ENCODE results near the gene FMNL2.

The FMNL2 gene

DNA sequence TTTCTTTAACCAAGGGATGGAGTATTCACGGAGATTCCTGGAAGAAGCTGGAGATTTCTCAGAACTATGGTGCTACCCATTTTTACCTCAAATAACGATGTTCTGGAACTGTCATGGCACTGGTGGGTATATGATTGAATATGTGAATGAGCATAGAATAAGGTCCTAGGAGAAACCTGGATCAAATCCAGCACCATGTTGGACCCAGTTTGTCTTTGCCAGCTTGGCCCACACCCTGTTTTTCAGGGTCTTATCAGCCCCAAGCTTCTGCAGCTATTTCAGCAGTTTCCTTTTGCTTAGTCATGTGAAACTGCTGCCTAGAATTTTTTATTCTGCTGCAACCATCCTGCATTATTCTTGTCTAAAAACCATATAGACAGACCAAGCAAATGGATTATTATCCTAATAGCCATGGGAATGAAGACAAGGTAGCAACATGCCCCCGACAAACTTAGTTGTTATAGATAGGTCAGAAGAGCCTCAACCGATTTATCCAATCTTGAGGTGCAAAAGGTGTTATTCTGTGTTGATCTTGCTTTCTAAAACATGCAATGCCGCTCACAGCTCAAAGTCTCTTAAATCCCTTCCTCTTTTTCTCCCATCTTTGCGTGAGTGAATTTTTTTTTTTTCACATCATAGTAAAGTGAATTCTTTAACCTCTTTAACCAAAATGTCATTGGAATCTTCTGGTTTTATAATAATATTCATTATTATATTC, 248.7 kb downstream of the FMNL2 start:
- DNase-seq (ENCODE audit: low read depth): no peak
- H3K4me3 ChIP-seq (ENCODE audit: control insufficient read depth, low read depth, low read length): no peak overlapping the region
- TF ChIP-seq, protein P1, sequence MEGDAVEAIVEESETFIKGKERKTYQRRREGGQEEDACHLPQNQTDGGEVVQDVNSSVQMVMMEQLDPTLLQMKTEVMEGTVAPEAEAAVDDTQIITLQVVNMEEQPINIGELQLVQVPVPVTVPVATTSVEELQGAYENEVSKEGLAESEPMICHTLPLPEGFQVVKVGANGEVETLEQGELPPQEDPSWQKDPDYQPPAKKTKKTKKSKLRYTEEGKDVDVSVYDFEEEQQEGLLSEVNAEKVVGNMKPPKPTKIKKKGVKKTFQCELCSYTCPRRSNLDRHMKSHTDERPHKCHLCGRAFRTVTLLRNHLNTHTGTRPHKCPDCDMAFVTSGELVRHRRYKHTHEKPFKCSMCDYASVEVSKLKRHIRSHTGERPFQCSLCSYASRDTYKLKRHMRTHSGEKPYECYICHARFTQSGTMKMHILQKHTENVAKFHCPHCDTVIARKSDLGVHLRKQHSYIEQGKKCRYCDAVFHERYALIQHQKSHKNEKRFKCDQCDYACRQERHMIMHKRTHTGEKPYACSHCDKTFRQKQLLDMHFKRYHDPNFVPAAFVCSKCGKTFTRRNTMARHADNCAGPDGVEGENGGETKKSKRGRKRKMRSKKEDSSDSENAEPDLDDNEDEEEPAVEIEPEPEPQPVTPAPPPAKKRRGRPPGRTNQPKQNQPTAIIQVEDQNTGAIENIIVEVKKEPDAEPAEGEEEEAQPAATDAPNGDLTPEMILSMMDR (conservative IDR thresholded peaks at IDR 0.05; ENCODE audit: control insufficient read depth, insufficient read depth, low read depth, low read length): no peak

GRCh38 chr2:152584301-152584700, 249.3 kb downstream of the FMNL2 start:
- DNase-seq (ENCODE audit: low read depth): peak; percentile 59
- H3K4me3 ChIP-seq (ENCODE audit: control insufficient read depth, low read depth, low read length): no peak overlapping the region
- TF ChIP-seq, protein P1 (conservative IDR thresholded peaks at IDR 0.05; ENCODE audit: control insufficient read depth, insufficient read depth, low read depth, low read length): no peak

GRCh38 chr2:152585830-152586484, 251.0 kb downstream of the FMNL2 start:
- peak; percentile 98 for DNase-seq (ENCODE audit: low read depth)
- TF ChIP-seq, protein P1 (conservative IDR thresholded peaks at IDR 0.05; ENCODE audit: control insufficient read depth, insufficient read depth, low read depth, low read length): no peak
- H3K4me3 ChIP-seq (ENCODE audit: control insufficient read depth, low read depth, low read length): no peak overlapping the region

DNA sequence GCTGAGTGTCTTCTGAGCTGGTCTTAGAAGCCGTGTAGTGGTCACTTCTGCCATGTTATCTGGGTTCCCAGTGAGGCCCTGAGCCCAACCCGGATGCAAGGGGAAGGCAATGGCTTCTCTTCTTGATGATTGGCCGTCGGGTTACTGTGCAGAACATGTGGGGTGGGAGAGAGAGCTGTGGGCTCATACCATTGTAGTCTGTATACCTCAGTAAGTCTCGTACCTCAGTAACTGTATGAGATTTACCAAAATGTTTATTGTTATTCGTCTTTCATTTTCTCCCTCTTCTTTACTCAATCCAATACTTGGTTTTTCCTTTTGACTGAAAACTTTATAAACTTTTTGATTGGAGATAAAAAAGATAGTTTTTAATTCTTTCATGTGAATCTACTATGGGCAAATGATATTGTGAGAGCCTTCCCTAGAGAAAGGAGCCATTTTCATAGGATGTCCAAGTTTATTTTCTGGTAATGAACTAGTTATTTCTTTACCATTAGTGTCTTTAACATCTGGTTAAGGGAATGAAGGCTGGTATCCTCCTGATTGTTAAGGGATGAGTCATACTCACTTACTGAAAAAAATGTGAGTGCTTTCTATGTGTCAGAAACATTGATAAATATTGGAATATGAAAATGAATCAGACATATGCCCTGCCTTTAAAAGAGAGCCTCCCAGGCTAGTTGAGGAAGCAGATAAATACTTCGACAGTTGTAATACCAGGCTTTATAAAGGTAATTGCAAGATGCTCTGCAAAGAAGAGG, 252.4 kb downstream of the FMNL2 start:
- no peak overlapping the region for H3K4me3 ChIP-seq (ENCODE audit: control insufficient read depth, low read depth, low read length)
- TF ChIP-seq, protein P1 (conservative IDR thresholded peaks at IDR 0.05; ENCODE audit: control insufficient read depth, insufficient read depth, low read depth, low read length): no peak
- DNase-seq (ENCODE audit: low read depth): peak; percentile 60

DNA sequence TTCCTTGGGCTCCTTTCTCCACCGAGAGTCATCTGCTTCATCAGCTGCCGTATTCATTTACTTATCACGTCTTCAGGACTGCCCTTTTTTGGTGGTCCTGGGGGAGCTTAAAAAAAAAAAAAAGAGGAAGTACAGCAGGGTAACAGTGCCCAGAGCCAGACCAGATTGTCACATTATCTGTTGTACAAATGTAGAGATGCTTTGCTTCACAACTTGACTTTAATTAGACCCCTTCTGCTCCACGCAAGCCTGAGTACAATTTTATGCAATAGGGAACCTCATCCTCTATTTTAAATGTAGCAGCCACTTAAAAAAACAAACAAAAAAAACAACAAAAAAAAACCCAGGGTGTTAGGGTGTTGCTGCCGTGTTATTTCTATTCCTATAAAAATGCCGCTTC, 254.0 kb downstream of the FMNL2 start:
- TF ChIP-seq, protein P1 (conservative IDR thresholded peaks at IDR 0.05; ENCODE audit: control insufficient read depth, insufficient read depth, low read depth, low read length): no peak
- no peak overlapping the region for H3K4me3 ChIP-seq (ENCODE audit: control insufficient read depth, low read depth, low read length)

GRCh38 chr2:152594022-152594766, 259.2 kb downstream of the FMNL2 start:
- TF ChIP-seq, protein P1 (conservative IDR thresholded peaks at IDR 0.05; ENCODE audit: control insufficient read depth, insufficient read depth, low read depth, low read length): no peak
- H3K4me3 ChIP-seq (ENCODE audit: control insufficient read depth, low read depth, low read length): no peak overlapping the region
- DNase-seq (ENCODE audit: low read depth): peak; percentile 81

More for the DNA sequence above, 254.0 kb downstream of the FMNL2 start:
- DNase-seq (ENCODE audit: low read depth): no peak

Measured in fibroblast of mammary gland (primary cell).